Measurements from ENCODE around the gene CEP350. TPM values are rescaled to one million over a fixed set of nuclear protein-coding genes. Genes with fewer than 3 reads are reported as not detected.

CEP350 gene
- total and polyA plus RNA-seq, 10 of the 15 experiments (the other 5 are each of a cell fraction or from before 2014, with no cell fraction given), result 5.2 to 46.0 (median 23.1) TPM

GRCh38 chr1:179966551-179966950 lies 11.9 kb downstream of the CEP350 start:
- H3K79me2 ChIP-seq (ENCODE audit: control insufficient read depth, insufficient read depth, low read length), result peaks cover 68% of the 10 kb centered on the region
- SMC1A ChIA-PET (ENCODE audit: uncharacterized antibody, unreplicated experiment), result interaction anchor here (1.0 to 3.1 kb wide), 9 partner anchors 9 to 81 kb away, joined by 3 to 23 read pairs (median 4); no protein-coding TSS in a partner anchor
- BruUV-seq (replicated peaks), result no TSS peak
- peaks cover 4 to 5% of the 10 kb centered on the region in 2 experiments; a peak in 3 of 4 replicates for H3K36me3 ChIP-seq (ENCODE audit: control insufficient read depth in 2 of 2, insufficient read depth in 2 of 2, low read length in 1 of 2)
- H3K4me1 ChIP-seq (ENCODE audit: control insufficient read depth, insufficient read depth, low read length), result no peaks in the 10 kb centered on the region
- no peak overlapping the region for H3K9ac ChIP-seq (ENCODE audit: control insufficient read depth, insufficient read depth, low read length)
- H3K9me3 ChIP-seq (replicated peaks; ENCODE audit: control insufficient read depth, insufficient read depth, low read length), result peaks cover 12% of the 10 kb centered on the region
- TF ChIP-seq E4F1 (IDR thresholded peaks at IDR 0.05; ENCODE audit: borderline replicate concordance, partially characterized antibody), result no peak
- no peak for TF ChIP-seq NR2C1 (IDR thresholded peaks at IDR 0.05)
- no peak for TF ChIP-seq RFX5 (IDR thresholded peaks at IDR 0.05; ENCODE audit: low read depth, low read length)
- TF ChIP-seq NKRF (conservative IDR thresholded peaks at IDR 0.05), result no peak
- FAIRE-seq (no peak), ATAC-seq (no peak), DNase-seq (ENCODE audit: low read depth, low spot score) (no peak)
- no peak overlapping the region for H3K27ac ChIP-seq (ENCODE audit: control insufficient read depth, insufficient read depth)
- CTCF ChIA-PET, result interaction anchor here (0.9 to 1.7 kb wide), 6 partner anchors 9 to 157 kb away, joined by 3 to 6 read pairs (median 4); partner anchors contain the start of gene CEP350
- in situ Hi-C loops (cut with MboI), result no loop called here
- intact Hi-C loops (cut with micrococcal nuclease; ENCODE audit: unreplicated experiment), result no loop called here
- RAD21 ChIA-PET (ENCODE audit: unreplicated experiment), result interaction anchor here (0.9 kb wide), 1 partner anchor 9 kb away, joined by 3 read pairs; no protein-coding TSS in a partner anchor
- no peaks in the 10 kb centered on the region for H4K20me1 ChIP-seq (ENCODE audit: control insufficient read depth, insufficient read depth)
- H3K4me3 ChIP-seq, result no peak overlapping the region
- POLR2A ChIA-PET, result interaction anchor here (0.6 to 1.9 kb wide), 3 partner anchors 11 to 103 kb away, joined by 3 to 10 read pairs (median 5); no protein-coding TSS in a partner anchor
- no peaks in the 10 kb centered on the region for H3K27me3 ChIP-seq (replicated peaks in 1 of 2; ENCODE audit: control insufficient read depth in 2 of 2, insufficient read depth in 2 of 2, low read length in 1 of 2)
- no peak overlapping the region for H3K4me2 ChIP-seq (ENCODE audit: control insufficient read depth, insufficient read depth)
- no peak overlapping the region for H2AFZ ChIP-seq (ENCODE audit: control insufficient read depth, low read depth, low read length)

Data from GM12878 (cell line).